Fibroblast of villous mesenchyme (primary cell): ENCODE data around the gene CDNF. TPM values are rescaled to one million over a fixed set of nuclear protein-coding genes. Genes with fewer than 3 reads are reported as not detected.

Source experiments
- DNase-seq: peaks from one replicate; pipeline ENCODE4 v3.0.0-alpha.2; 2010; ENCODE audit warnings: low read depth
- H3K4me3 ChIP-seq: 2 replicates; pipeline ENCODE4 v1.5.1; 2011; ENCODE audit warnings: low read depth, mild to moderate bottlenecking, low read length
- total RNA-seq: library from RNA; depleted of rRNA; stranded (reverse); fragments of >200 nt; gene quantifications from 2 replicates; pipeline ENCODE4 v1.2.3, GENCODE V29; 2012
- TF ChIP-seq, protein P1 (sequence below): IDR thresholded peaks from 2 replicates; pipeline ENCODE4 v1.5.1; 2012; ENCODE audit warnings: low read depth, mild to moderate bottlenecking, low read length; ENCODE audit not compliant: insufficient read depth

The CDNF gene
- total RNA-seq, 1 donor: 0.43 TPM

GRCh38 chr10:14839305-14839695 is 1.5 kb upstream of the CDNF start:
- TF ChIP-seq, protein P1, sequence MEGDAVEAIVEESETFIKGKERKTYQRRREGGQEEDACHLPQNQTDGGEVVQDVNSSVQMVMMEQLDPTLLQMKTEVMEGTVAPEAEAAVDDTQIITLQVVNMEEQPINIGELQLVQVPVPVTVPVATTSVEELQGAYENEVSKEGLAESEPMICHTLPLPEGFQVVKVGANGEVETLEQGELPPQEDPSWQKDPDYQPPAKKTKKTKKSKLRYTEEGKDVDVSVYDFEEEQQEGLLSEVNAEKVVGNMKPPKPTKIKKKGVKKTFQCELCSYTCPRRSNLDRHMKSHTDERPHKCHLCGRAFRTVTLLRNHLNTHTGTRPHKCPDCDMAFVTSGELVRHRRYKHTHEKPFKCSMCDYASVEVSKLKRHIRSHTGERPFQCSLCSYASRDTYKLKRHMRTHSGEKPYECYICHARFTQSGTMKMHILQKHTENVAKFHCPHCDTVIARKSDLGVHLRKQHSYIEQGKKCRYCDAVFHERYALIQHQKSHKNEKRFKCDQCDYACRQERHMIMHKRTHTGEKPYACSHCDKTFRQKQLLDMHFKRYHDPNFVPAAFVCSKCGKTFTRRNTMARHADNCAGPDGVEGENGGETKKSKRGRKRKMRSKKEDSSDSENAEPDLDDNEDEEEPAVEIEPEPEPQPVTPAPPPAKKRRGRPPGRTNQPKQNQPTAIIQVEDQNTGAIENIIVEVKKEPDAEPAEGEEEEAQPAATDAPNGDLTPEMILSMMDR: no peak
- peak overlapping the region; percentile 100 for H3K4me3 ChIP-seq
- DNase-seq: peak; percentile 21

DNA sequence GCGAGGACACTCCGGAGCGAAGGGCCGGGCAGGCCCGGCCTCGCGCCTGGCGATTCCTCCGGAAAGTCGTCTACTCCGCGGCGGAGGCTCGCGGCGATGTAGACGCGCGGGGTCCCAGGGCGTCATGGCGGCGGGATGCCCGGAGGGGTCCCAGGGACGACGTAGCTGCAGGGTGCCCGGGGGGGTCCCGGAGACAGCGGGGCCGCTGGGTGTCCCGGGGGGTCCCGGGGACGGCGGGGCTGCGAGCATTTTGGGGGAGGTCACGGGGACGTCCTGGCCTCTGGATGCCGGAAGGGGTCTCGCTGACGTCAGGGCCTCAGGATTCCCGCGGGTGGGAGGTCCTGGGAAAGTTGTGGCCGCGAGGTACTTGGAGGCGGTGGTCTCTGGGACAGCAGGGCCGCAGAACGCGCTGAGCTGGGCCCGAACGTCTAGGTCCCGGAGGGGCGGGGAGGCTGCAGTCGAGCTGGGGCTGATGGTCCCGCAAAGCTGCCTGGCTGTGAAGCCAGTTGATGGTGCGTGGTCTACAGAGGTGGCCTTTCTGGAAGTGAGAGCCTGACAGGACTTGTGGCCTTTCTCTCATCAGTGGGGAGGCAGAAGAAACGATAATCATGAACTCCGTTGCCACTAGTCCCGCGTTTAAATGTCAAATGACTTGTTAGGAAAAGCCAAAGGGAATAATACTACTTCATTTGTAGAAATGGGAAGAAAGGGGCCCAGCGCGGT is 906 bp upstream of the CDNF start:
- peak overlapping the region; percentile 100 for H3K4me3 ChIP-seq
- DNase-seq: peak; percentile 49
- TF ChIP-seq, protein P1: no peak

- TF ChIP-seq, protein P1: no peak
- H3K4me3 ChIP-seq: peak overlapping the region; percentile 100
- peak; percentile 75 for DNase-seq
These were observed 657 bp downstream of the CDNF start for GRCh38 chr10:14837003-14837756.

DNA sequence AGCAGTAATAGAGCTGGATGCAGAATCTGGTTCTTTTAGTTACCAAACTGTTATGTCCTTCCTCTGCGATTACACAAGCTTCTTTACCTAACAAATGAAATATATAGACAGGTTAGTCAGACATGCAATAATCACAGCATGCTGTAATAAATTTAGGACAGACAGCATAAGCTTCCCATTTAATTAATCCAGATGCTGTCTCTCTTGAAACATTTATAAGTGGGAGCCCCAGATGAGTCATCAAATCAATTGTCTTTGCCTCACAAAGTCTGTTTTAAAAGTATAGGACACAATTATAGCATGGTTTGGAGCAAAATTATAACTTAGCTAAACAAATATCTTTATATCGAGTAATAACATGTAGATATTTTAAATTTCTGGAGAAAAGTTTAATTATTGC is 1.6 kb downstream of the CDNF start:
- no peak overlapping the region for H3K4me3 ChIP-seq
- DNase-seq: no peak
- TF ChIP-seq, protein P1: no peak

DNA sequence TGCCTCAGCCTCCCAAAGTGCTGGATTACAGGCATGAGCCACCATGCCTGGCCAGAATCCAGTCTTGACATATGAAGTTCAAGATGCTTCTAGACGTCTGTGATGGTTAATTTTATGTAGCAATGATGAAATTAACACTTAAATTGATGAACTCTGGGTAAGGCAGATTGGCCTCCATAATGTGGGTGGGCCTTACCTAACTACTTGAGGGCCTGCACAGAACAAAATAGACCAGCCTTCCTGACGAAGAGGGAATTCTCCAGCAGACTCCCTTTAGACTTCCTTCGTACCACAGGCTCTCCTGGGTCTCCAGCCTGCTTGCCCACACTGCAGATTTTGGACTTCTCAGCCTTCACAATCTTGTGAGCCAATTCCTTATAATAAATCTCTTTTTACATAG is 4.7 kb downstream of the CDNF start:
- no peak overlapping the region for H3K4me3 ChIP-seq
- no peak for DNase-seq
- TF ChIP-seq, protein P1: no peak

GRCh38 chr10:14826076-14826829 is 11.6 kb downstream of the CDNF start:
- no peak overlapping the region for H3K4me3 ChIP-seq
- TF ChIP-seq, protein P1: no peak
- DNase-seq: no peak
